CD4-positive, alpha-beta T cell (primary cell): ENCODE measurements around the gene KPNA3. TPM values are rescaled to one million over a fixed set of nuclear protein-coding genes. Genes with fewer than 3 reads are reported as not detected.

Experiments
- ATAC-seq: fragments of 200-7000 bp; cut with Tn5 transposase; one replicate; pipeline ENCODE4 v1.10.0; 2022; ENCODE audit warnings: mild to moderate bottlenecking; ENCODE audit not compliant: poor library complexity
- CTCF ChIA-PET: fragments of 350-600 bp; sonication (Branson Sonifier 250); formaldehyde crosslinking; loops from one replicate; lab custom pipeline; 2021; ENCODE audit warnings: antibody characterized with exemption, inconsistent platforms; lab: Charles Lee
- POLR2A ChIA-PET: fragments of 350-600 bp; sonication (Branson Sonifier 250); formaldehyde crosslinking; loops from one replicate; lab custom pipeline; 2021; ENCODE audit warnings: antibody characterized with exemption, inconsistent platforms; lab: Charles Lee
- DNase-seq, 14 experiments: peaks; one replicate each; pipeline ENCODE4 v3.0.0-alpha.2; 2013 to 2020; ENCODE audit warnings: mixed read lengths in 2 of 14
- H3K27ac ChIP-seq, 2 donors: one replicate each; pipeline versions ENCODE4 v1.5.1 to v1.7.0; 2013; ENCODE audit warnings: low read length in 2 of 2, low read depth in 1 of 2, mild to moderate bottlenecking in 1 of 2
- H3K27me3 ChIP-seq, 2 experiments: 1 replicate in 1 of 2; 2 replicates in 1 of 2; pipeline versions ENCODE4 v1.6.1 to v1.7.0; 2013; ENCODE audit warnings: low read length in 2 of 2, control low read depth in 1 of 2, mild to moderate bottlenecking in 1 of 2, moderate library complexity in 1 of 2; ENCODE audit not compliant: insufficient read depth in 2 of 2, control insufficient read depth in 1 of 2
- H3K36me3 ChIP-seq: one replicate; pipeline ENCODE4 v1.6.1; 2013; ENCODE audit warnings: low read length, control low read depth; ENCODE audit not compliant: insufficient read depth
- H3K4me1 ChIP-seq: one replicate; pipeline ENCODE4 v1.6.1; 2013; ENCODE audit warnings: low read length, control low read depth; ENCODE audit not compliant: insufficient read depth
- H3K4me3 ChIP-seq: one replicate; pipeline ENCODE4 v1.5.1; 2013; ENCODE audit warnings: mild to moderate bottlenecking, low read length, moderate library complexity
- H3K9me3 ChIP-seq, 2 experiments: 1 replicate in 1 of 2; 2 replicates in 1 of 2; pipeline versions ENCODE4 v1.6.1 to v1.7.0; 2013; ENCODE audit warnings: low read length in 2 of 2, mild to moderate bottlenecking in 2 of 2, control low read depth in 1 of 2, moderate library complexity in 1 of 2; ENCODE audit not compliant: control insufficient read depth in 1 of 2, insufficient read depth in 1 of 2
- H3K27ac Mint-ChIP-seq: one replicate; pipeline ENCODE4 v1.8.0; 2020; ENCODE audit warnings: mixed read lengths
- H3K27me3 Mint-ChIP-seq: one replicate; pipeline ENCODE4 v1.8.0; 2021; ENCODE audit warnings: mixed read lengths
- H3K36me3 Mint-ChIP-seq: one replicate; pipeline ENCODE4 v1.8.0; 2021; ENCODE audit warnings: low read depth, mixed read lengths
- H3K4me1 Mint-ChIP-seq: one replicate; pipeline ENCODE4 v1.8.0; 2021; ENCODE audit warnings: low read depth, mixed read lengths
- H3K4me3 Mint-ChIP-seq: one replicate; pipeline ENCODE4 v1.8.0; 2020; ENCODE audit warnings: mild to moderate bottlenecking, mixed read lengths
- H3K9me3 Mint-ChIP-seq: one replicate; pipeline ENCODE4 v1.8.0; 2020; ENCODE audit warnings: mixed read lengths
- CTCF ChIP-seq: fragments of 200-600 bp; IDR thresholded peaks from one replicate; pipeline ENCODE4 v1.8.0; 2022; ENCODE audit warnings: antibody characterized with exemption, mild to moderate bottlenecking
- intact Hi-C, 2 experiments: fragments of 100-400 bp; cut with DNase I in 1 of 2; cut with micrococcal nuclease in 1 of 2; formaldehyde crosslinking; loops; one replicate each; pipeline versions ENCODE4 v1.15.1 to v1.9.0; 2023 to 2025; cut with DNase I, micrococcal nuclease
- total RNA-seq, 174 experiments: library from RNA in 2 of 174; stranded (reverse) in 2 of 174; gene quantifications; one replicate each; pipeline ENCODE4 v1.2.3 and lab custom pipeline; 2021 to 2026

KPNA3 gene
- total RNA-seq, 2 experiments from 2014 or later = 15.7 to 17.3 TPM

- CTCF ChIA-PET = no interaction called here
Measured at GRCh38 chr13:49664606-49665005, 127.9 kb downstream of the KPNA3 start.

GRCh38 chr13:49657241-49657641 is 135.2 kb downstream of the KPNA3 start:
- Mint-ChIP-seq H3K27ac (no peak overlapping the region), H3K4me1 (no peaks in the 10 kb centered on the region), H3K4me3 (no peak overlapping the region), H3K9me3 (no peaks in the 10 kb centered on the region), H3K36me3 (peaks cover 41% of the 10 kb centered on the region), H3K27me3 (no peaks in the 10 kb centered on the region)
- ATAC-seq (no peak), DNase-seq (no peak)
- H3K36me3 ChIP-seq = peaks cover 14% of the 10 kb centered on the region
- ChIA-PET CTCF (no interaction called here), POLR2A (no interaction called here)
- intact Hi-C loops = no loop called here
- no peak overlapping the region for H3K4me3 ChIP-seq
- H3K27me3 ChIP-seq = no peaks in the 10 kb centered on the region
- H3K9me3 ChIP-seq = no peaks in the 10 kb centered on the region
- no peaks in the 10 kb centered on the region for H3K4me1 ChIP-seq
- no peak overlapping the region for H3K27ac ChIP-seq
- TF ChIP-seq CTCF = no peak

More at GRCh38 chr13:49664606-49665005, 127.9 kb downstream of the KPNA3 start:
- Histone ChIP-seq H3K4me3 (no peak overlapping the region), H3K4me1 (no peaks in the 10 kb centered on the region), H3K27ac (no peak overlapping the region), H3K27me3 (no peaks in the 10 kb centered on the region), H3K9me3 (no peaks in the 10 kb centered on the region), H3K36me3 (peaks cover 28% of the 10 kb centered on the region)
- POLR2A ChIA-PET = interaction anchor here (1.1 kb wide), 1 partner anchor 127 kb away, joined by 3 read pairs; no protein-coding TSS in a partner anchor
- TF ChIP-seq CTCF = no peak
- Mint-ChIP-seq H3K4me3 (no peak overlapping the region), H3K4me1 (peaks cover 1% of the 10 kb centered on the region), H3K36me3 (peaks cover 62% of the 10 kb centered on the region), H3K27ac (no peak overlapping the region), H3K27me3 (no peaks in the 10 kb centered on the region), H3K9me3 (no peaks in the 10 kb centered on the region)
- intact Hi-C loops = no loop called here
- no peak for DNase-seq
- no peak for ATAC-seq

- Histone ChIP-seq H3K36me3 (peaks cover 8% of the 10 kb centered on the region), H3K27ac (no peak overlapping the region), H3K27me3 (no peaks in the 10 kb centered on the region), H3K4me3 (no peak overlapping the region), H3K9me3 (no peaks in the 10 kb centered on the region), H3K4me1 (no peaks in the 10 kb centered on the region)
- ATAC-seq = no peak
- TF ChIP-seq CTCF = no peak
- no peaks in the 10 kb centered on the region for H3K4me1 Mint-ChIP-seq
- ChIA-PET POLR2A (no interaction called here), CTCF (no interaction called here)
- DNase-seq = no peak
- intact Hi-C loops = no loop called here
- no peaks in the 10 kb centered on the region for H3K27me3 Mint-ChIP-seq
- no peak overlapping the region for H3K27ac Mint-ChIP-seq
- no peaks in the 10 kb centered on the region for H3K9me3 Mint-ChIP-seq
- H3K4me3 Mint-ChIP-seq = no peak overlapping the region
- peaks cover 28% of the 10 kb centered on the region for H3K36me3 Mint-ChIP-seq
Measured at GRCh38 chr13:49655906-49656305, 136.6 kb downstream of the KPNA3 start.
